ENCODE data around the gene ZNF839. TPM values are rescaled to one million over a fixed set of nuclear protein-coding genes. Genes with fewer than 3 reads are reported as not detected.
"Not testable (repeated sequence)": the region's sequence is repeated elsewhere in the genome, so short reads cannot be mapped to it uniquely, and the experiment has no call there.

Gene ZNF839
- total RNA-seq, 1 donor from 2014 or later, result 9.8 TPM

DNA sequence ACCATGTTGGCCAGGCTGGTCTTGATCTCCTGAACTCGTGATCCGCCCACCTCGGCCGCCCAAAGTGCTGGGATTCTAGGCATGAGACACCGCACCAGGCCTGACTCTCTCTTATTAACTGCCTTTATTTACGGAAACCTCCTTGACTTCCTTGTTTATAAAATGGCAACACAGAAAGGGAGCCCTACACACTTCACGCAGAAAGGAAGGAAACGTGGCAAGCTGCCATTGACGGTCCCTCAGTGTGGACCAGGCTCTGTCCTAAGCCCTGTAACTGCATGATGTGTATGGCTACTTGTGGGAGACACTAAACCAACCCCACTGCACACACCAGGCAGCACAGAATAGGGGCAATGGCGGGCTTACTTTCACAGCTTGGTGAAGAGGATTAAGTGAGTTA lies 31.5 kb downstream of the ZNF839 start:
- Histone ChIP-seq H3K36me3 (ENCODE audit: control insufficient read depth, insufficient read depth, low read length) (no peaks in the 10 kb centered on the region), H3K27me3 (ENCODE audit: control insufficient read depth, insufficient read depth, low read length) (no peaks in the 10 kb centered on the region), H3K4me3 (ENCODE audit: low read depth, low read length) (no peak overlapping the region)
- no peak for DNase-seq (ENCODE audit: low read depth)
- TF ChIP-seq, protein P1, sequence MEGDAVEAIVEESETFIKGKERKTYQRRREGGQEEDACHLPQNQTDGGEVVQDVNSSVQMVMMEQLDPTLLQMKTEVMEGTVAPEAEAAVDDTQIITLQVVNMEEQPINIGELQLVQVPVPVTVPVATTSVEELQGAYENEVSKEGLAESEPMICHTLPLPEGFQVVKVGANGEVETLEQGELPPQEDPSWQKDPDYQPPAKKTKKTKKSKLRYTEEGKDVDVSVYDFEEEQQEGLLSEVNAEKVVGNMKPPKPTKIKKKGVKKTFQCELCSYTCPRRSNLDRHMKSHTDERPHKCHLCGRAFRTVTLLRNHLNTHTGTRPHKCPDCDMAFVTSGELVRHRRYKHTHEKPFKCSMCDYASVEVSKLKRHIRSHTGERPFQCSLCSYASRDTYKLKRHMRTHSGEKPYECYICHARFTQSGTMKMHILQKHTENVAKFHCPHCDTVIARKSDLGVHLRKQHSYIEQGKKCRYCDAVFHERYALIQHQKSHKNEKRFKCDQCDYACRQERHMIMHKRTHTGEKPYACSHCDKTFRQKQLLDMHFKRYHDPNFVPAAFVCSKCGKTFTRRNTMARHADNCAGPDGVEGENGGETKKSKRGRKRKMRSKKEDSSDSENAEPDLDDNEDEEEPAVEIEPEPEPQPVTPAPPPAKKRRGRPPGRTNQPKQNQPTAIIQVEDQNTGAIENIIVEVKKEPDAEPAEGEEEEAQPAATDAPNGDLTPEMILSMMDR (IDR thresholded peaks at IDR 0.05; ENCODE audit: insufficient read depth, low read length, poor library complexity, severe bottlenecking), result no peak

DNA sequence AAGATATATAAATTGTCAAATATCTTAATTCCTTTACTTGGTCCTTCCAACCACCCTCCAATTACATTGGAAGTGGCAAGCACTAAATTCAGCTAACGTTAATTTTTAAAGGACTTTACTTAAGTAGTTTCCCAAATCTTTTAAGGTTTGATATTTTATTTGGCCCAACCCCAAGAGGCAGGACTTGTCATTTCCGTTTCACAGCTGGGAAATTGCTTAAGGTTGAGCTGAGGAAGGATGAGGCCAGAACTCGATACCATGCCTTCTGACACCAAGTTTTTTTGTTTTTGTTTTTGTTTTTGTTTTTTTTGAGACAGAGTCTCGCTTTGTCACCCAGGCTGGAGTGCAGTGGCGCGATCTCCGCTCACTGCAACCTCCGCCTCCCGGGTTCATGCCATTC lies 32.0 kb downstream of the ZNF839 start:
- not testable (repeated sequence) for DNase-seq (ENCODE audit: low read depth); H3K4me3 ChIP-seq (ENCODE audit: low read depth, low read length); H3K27me3 ChIP-seq (ENCODE audit: control insufficient read depth, insufficient read depth, low read length); H3K36me3 ChIP-seq (ENCODE audit: control insufficient read depth, insufficient read depth, low read length)

DNA sequence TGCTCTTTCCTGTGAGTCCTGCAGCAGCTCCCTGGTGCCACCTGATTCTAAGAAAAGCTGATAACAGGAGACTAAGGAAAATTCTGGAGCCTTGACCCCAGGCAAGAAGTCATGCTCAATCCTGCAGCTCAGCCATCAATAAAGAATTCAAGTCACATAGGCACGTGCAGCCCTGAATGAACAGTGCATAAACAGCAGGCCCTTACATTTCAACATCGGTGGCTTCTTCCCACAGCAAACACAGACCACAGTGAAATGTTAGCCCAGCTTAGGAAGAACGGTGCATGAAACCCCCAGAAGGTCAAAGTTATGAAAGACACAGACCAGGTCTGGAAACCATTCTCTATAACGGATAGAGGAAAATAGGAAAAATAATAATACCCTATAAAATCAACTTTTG lies 32.7 kb downstream of the ZNF839 start:
- TF ChIP-seq, protein P1 (IDR thresholded peaks at IDR 0.05; ENCODE audit: insufficient read depth, low read length, poor library complexity, severe bottlenecking), result no peak
- Histone ChIP-seq H3K27me3 (ENCODE audit: control insufficient read depth, insufficient read depth, low read length) (no peaks in the 10 kb centered on the region), H3K4me3 (ENCODE audit: low read depth, low read length) (no peak overlapping the region), H3K36me3 (ENCODE audit: control insufficient read depth, insufficient read depth, low read length) (no peaks in the 10 kb centered on the region)
- no peak for DNase-seq (ENCODE audit: low read depth)

DNA sequence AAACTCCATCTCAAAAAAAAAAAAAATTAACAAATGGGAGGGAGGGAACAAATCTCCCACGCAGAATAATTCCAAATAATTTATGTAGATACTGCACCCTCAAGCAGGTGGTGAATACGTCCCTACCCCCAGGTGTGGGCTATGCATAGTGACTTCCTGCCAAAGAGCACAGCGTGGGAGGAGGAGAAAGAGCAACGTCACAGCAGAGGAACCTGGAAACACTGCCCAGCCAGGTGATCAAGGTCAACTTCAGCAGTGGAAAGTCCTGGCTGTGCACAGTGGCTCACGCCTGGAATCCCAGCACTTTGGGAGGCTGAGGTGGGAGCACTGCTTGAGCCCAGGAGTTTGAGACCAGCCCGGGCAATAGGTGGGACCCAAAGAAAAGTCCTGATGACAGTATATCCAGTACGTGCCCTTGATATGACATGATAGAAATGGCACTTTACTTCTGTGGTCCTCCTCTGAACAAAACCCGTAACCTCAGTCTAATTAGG lies 33.6 kb downstream of the ZNF839 start:
- TF ChIP-seq, protein P1 (IDR thresholded peaks at IDR 0.05; ENCODE audit: insufficient read depth, low read length, poor library complexity, severe bottlenecking), result no peak
- Histone ChIP-seq H3K4me3 (ENCODE audit: low read depth, low read length) (no peak overlapping the region), H3K36me3 (ENCODE audit: control insufficient read depth, insufficient read depth, low read length) (no peaks in the 10 kb centered on the region), H3K27me3 (ENCODE audit: control insufficient read depth, insufficient read depth, low read length) (no peaks in the 10 kb centered on the region)
- no peak for DNase-seq (ENCODE audit: low read depth)

DNA sequence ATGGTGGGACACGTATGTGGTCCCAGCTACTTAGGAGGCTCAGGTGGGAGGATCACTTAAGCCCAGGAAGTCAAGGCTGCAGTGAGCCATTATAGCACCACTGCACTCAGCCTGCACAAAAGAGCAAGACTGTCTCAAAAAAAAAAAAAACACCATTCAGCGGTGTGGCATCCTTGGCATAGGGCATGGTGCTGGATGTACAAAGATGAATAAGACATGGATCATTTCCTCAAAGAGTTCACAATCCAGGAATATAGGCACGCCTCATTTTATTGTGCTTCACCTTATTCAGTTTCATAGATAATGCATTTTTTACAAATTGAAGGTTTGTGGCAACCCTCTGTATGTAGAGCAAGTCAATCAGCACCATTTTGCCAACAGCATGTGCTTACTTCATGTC lies 36.7 kb downstream of the ZNF839 start:
- H3K4me3 ChIP-seq (ENCODE audit: low read depth, low read length), result no peak overlapping the region
- no peaks in the 10 kb centered on the region for H3K36me3 ChIP-seq (ENCODE audit: control insufficient read depth, insufficient read depth, low read length)
- no peak for DNase-seq (ENCODE audit: low read depth)
- TF ChIP-seq, protein P1 (IDR thresholded peaks at IDR 0.05; ENCODE audit: insufficient read depth, low read length, poor library complexity, severe bottlenecking), result no peak
- no peaks in the 10 kb centered on the region for H3K27me3 ChIP-seq (ENCODE audit: control insufficient read depth, insufficient read depth, low read length)

DNA sequence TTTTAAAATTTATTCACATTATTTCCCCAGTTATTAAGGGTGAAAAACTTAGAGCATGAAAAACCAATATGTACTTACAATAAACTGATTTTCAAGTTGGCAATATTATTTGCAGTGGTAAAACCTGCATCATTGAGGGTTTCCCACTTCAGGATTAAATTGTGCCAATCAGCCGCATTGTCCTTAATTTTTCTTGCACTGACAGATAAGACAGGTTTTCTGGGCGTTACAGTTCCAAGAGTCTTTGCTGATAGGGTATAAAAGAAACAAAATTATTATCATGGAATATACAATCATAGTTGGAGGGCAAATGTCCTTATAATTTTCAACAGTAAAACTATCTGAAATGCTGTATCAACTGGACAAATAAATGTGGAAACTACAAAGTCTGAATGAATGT lies 39.8 kb downstream of the ZNF839 start:
- TF ChIP-seq, protein P1 (IDR thresholded peaks at IDR 0.05; ENCODE audit: insufficient read depth, low read length, poor library complexity, severe bottlenecking), result no peak
- Histone ChIP-seq H3K4me3 (ENCODE audit: low read depth, low read length) (no peak overlapping the region), H3K27me3 (ENCODE audit: control insufficient read depth, insufficient read depth, low read length) (no peaks in the 10 kb centered on the region), H3K36me3 (ENCODE audit: control insufficient read depth, insufficient read depth, low read length) (no peaks in the 10 kb centered on the region)
- DNase-seq (ENCODE audit: low read depth), result no peak
